Erythroblast (primary cell): ENCODE data around the gene H2BK1.

Experiments used
- DNase-seq, 2 experiments: peaks; one replicate each; lab custom pipeline; 2025; lab: John Stamatoyannopoulos, UW
- GATA1 ChIP-seq: IDR thresholded peaks from 2 replicates; pipeline ENCODE4 v1.6.1; 2011; ENCODE audit warnings: low read depth, mild to moderate bottlenecking, control low read depth, low read length, moderate library complexity
- POLR2A ChIP-seq: IDR thresholded peaks from 2 replicates; pipeline ENCODE4 v1.6.1; 2011; ENCODE audit warnings: mild to moderate bottlenecking, low read length

Gene H2BK1

DNA sequence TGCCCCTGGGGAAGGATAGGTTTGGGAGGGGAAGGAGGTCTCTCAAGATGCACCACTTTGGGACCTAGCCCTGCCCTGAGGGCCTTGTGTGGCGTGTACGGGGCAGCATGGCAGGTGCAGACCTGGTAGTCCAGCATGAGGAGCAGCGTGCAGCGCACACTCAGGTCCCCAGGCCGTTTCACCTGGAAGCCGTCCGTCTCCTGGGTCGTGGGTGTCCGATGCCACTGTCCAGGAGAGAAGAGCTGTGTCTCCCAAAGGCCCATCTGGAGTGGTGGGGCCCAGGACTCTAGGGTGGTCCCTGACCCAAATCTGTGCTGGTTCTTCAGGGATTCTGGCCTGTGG lies 31.4 kb upstream of the H2BK1 start:
- no peak for DNase-seq
- TF ChIP-seq POLR2A (no peak), GATA1 (no peak)

DNA sequence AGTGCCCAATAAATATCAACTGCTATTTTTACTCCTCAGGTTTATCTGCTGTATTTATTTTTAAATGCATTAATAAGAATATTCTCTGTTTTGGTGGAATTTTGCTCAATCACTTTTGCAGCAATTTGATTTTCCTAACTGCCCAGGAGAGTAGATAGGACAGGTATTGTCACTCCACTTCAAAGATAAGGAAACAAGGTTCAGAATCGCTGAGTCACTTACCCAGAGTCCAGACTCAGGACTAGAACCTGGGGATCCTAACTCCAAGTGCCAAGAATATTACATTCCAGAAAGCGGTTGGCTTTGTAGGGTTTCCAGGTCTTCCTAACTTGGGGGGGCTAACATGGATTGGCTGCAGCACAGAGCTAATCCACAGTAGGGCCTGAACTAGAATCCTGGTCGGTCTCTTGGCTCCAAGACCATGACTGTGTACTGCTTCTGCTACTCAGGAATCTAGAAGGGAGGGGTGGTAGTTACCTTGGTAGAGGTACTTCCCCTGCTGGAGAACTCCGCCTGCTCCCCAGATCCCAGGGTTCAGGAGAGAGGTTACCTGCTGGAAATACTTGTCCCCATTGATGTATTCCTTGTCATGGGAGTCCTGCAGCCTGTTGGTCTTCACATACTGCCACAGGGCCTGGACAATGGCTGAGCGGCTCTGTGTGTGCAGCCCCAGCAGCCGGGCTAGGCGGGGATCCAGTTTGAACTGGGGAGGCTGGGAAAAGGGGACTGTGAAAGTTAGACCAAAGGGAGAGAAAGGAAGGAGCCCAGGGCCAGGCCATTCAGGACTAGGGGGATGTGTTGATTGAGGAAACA lies 30.9 kb upstream of the H2BK1 start:
- TF ChIP-seq POLR2A: no peak
- no peak for DNase-seq

DNA sequence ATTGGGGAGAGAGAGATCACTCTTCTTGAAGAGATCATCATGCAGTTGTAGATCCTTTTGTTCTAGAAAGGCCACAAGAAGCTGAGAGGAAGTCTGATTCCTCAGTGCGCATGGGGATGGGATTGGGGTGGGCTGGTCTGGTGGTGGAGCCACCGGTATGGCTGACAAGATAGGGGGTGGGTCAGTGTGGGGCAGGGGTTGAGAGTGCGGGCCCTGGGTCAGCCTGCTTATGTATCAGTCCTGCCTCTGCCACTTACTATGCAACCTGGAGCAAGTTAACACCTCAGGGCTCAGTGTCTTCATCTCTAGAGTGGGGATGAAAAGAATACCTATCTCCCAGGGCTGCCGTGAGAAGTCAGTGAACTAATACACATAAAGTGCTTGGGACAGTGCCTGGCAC lies 30.2 kb upstream of the H2BK1 start:
- TF ChIP-seq GATA1 (no peak), POLR2A (no peak)
- DNase-seq: no peak

DNA sequence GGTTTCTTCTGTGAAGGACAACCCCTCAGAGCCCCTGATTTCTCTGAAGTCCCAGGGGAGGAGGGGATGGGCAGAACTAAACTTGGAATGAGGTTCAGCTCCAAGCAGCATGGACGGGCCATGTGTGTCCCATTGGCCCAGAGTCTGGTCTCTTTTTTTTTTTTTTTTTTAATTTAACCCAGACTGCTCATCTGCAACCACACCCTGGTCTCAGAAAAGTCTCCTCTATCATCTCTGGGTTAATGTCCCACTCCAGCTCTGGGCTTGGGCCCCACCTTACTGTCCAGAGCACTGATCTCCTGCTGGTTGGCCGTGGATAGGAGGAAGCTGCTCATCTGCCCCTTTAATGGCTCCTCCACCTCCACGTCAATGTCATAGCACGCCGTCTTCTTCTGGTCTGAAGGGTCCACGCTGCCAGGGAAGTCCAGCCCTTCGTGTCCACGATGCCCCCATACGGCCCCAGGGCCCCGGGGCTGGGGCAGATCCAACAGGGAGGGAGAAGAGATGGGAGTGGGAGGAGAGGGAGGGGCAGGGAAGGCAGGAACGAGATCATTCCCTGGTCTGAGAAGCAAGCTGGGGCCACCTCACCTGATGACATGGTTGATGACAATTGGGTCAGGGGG lies 29.7 kb upstream of the H2BK1 start:
- DNase-seq: no peak
- no peak for TF ChIP-seq GATA1
- TF ChIP-seq POLR2A: no peak

DNA sequence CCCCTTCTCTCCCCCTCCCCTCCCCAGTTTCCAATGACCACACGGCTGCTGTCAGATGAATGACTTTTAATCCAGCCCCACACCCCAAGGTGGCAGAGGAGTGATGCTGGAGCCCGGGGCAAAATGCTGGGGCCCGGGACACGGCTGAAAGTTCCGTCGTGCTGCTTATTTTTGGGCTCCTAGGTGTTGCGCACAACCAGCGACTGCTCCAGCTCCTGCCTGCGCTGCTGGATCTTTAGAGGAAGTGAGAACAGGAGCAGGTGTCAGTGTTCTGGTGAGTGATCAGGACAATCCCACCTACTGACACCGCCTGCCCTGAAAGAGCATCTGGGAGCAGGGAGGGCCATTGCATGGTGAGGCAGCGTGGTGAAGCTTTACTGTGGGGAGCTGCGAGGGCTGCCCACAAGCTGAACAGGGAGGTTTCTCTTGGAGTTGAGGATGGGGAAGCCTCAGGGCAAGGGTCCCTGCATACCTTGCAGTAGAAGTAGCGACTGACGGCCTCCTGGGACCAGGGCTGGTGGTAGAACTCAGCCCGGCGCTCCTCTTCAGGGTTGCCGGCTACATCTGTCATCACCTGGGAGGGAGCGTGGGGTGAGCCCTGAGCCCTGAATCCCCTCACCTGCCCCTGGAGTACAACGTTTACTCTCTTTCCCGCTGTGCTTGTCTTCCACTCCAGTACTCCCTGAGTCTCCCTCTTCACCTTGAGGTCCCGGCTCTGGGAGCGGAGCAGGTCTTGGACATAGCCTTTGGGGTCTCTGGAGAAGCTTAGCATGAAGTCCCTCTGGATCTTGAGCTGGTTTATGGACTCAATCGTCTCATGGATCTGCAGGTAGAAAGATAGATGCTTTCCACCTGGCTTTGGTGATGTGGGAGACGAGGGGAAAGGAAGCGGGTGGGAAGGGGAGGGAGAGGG lies 28.9 kb upstream of the H2BK1 start:
- no peak for DNase-seq
- no peak for TF ChIP-seq POLR2A

DNA sequence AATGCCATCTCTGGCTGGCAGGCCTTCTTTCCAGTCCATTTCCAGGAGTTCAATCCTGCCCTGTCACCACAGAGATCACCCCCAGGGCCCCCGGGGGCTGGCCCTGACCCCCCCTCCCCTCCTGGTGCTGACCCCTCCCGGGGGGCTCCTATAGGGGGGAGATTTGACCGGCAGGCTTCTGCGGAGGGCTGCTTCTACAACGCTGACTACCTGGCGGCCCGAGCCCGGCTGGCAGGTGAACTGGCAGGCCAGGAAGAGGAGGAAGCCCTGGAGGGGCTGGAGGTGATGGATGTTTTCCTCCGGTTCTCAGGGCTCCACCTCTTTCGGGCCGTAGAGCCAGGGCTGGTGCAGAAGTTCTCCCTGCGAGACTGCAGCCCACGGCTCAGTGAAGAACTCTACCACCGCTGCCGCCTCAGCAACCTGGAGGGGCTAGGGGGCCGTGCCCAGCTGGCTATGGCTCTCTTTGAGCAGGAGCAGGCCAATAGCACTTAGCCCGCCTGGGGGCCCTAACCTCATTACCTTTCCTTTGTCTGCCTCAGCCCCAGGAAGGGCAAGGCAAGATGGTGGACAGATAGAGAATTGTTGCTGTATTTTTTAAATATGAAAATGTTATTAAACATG lies 28.0 kb upstream of the H2BK1 start:
- TF ChIP-seq POLR2A (no peak), GATA1 (no peak)
- no peak for DNase-seq

DNA sequence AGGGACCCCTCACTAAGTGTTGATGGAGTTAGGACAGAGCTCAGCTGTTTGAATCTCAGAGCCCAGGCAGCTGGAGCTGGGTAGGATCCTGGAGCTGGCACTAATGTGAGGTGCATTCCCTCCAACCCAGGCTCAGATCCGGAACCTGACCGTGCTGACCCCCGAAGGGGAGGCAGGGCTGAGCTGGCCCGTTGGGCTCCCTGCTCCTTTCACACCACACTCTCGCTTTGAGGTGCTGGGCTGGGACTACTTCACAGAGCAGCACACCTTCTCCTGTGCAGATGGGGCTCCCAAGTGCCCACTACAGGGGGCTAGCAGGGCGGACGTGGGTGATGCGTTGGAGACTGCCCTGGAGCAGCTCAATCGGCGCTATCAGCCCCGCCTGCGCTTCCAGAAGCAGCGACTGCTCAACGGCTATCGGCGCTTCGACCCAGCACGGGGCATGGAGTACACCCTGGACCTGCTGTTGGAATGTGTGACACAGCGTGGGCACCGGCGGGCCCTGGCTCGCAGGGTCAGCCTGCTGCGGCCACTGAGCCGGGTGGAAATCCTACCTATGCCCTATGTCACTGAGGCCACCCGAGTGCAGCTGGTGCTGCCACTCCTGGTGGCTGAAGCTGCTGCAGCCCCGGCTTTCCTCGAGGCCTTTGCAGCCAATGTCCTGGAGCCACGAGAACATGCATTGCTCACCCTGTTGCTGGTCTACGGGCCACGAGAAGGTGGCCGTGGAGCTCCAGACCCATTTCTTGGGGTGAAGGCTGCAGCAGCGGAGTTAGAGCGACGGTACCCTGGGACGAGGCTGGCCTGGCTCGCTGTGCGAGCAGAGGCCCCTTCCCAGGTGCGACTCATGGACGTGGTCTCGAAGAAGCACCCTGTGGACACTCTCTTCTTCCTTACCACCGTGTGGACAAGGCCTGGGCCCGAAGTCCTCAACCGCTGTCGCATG lies 27.2 kb upstream of the H2BK1 start:
- no peak for DNase-seq
- TF ChIP-seq GATA1 (no peak), POLR2A (no peak)

DNA sequence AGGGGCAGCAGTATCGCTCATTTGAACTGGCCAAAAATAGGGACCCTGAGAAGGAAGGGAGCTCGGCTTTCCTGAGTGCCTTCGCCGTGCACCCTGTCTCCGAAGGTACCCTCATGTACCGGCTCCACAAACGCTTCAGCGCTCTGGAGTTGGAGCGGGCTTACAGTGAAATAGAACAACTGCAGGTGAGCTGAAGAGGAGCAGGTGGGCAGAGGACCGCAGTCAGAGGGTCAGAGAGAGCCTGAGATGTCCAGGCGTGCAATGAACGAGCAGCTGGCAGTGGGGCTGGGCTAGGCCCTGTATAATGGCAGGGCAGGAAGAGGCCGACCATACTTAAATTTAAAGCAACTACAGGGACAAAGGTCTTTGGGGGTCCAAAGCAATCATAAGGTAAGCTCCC lies 26.1 kb upstream of the H2BK1 start:
- TF ChIP-seq GATA1 (no peak), POLR2A (no peak)

DNA sequence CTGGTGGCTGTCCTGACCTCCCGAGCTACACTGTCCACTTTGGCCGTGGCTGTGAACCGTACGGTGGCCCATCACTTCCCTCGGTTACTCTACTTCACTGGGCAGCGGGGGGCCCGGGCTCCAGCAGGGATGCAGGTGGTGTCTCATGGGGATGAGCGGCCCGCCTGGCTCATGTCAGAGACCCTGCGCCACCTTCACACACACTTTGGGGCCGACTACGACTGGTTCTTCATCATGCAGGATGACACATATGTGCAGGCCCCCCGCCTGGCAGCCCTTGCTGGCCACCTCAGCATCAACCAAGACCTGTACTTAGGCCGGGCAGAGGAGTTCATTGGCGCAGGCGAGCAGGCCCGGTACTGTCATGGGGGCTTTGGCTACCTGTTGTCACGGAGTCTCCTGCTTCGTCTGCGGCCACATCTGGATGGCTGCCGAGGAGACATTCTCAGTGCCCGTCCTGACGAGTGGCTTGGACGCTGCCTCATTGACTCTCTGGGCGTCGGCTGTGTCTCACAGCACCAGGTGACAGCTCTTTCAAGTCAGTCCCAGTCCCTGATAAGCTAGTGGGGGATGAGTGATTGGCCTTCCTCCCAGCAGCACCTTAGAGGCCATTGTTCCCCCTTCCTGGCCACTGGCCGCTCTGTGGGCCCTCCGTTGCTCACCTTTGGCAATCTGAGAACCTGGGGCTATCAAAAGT lies 25.0 kb upstream of the H2BK1 start:
- TF ChIP-seq POLR2A (no peak), GATA1 (no peak)
- no peak for DNase-seq

More for the DNA sequence above, 26.1 kb upstream of the H2BK1 start:
- DNase-seq: no peak

DNA sequence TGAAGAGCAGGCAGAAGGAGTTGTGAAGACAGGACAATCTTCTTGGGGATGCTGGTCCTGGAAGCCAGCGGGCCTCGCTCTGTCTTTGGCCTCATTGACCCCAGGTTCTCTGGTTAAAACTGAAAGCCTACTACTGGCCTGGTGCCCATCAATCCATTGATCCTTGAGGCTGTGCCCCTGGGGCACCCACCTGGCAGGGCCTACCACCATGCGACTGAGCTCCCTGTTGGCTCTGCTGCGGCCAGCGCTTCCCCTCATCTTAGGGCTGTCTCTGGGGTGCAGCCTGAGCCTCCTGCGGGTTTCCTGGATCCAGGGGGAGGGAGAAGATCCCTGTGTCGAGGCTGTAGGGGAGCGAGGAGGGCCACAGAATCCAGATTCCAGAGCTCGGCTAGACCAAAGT lies 23.5 kb upstream of the H2BK1 start:
- no peak for DNase-seq
- TF ChIP-seq GATA1: no peak
- TF ChIP-seq POLR2A: no peak

DNA sequence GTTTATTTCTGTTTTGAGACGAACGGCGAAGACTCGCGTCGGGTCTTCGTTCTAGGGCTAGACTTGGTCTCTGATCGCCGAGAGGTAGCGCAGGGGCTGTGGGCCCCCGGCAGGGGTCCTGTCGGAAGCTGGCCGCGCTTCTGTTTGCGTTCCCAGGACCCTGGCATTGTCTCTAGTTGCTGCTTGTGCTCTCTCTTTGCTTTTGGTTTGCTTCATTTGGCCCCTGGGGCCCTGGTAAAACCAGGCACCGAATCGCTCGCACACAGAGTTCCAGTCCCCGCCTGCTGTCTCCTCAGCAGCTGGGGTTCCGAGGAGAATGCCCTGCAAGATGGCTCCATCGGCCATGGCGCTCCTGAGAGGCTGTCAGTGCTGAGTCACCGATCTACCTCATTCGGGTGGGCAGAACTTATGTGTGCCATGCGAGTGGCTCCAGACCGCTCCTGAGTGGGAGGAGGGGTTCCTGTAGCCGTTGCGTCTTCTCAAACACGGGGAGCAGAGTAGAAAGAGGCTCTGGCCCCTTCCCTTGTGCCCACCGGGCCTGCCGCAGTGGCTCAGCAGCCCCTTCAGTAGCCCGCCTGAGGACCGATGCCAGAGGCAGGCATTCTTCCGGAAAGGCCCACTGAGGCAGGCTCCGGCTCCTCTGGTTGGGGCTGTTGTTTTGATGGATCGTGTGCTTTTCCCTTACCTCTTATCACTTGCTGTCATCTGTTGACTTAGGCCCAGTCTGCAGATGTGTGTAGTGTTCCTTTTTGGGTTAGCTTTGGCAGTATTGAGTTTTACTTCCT lies 22.8 kb upstream of the H2BK1 start:
- TF ChIP-seq GATA1: no peak
- peak; percentile 65 for TF ChIP-seq POLR2A

More for the DNA sequence above, 22.8 kb upstream of the H2BK1 start:
- DNase-seq: peak; percentile 89 to 91
